Activated naive CD4-positive, alpha-beta T cell treated with anti-CD3 and anti-CD28 coated beads, Interleukin-2, amount 10 ng/mL, durations not matched to agents 7 days and 5 days (primary cell): ENCODE measurements around the gene AGPAT4.

ENCODE experiments used
- CTCF ChIA-PET: fragments of 350-600 bp; sonication (Branson Sonifier 250); formaldehyde crosslinking; loops from one replicate; lab custom pipeline; 2021; ENCODE audit warnings: antibody characterized with exemption; lab: Charles Lee
- DNase-seq: peaks from one replicate; pipeline ENCODE4 v3.0.0-alpha.2; 2020
- H3K27ac Mint-ChIP-seq: one replicate; pipeline ENCODE4 v1.8.0; 2021; ENCODE audit warnings: mild to moderate bottlenecking, moderate library complexity, mixed read lengths
- H3K27me3 Mint-ChIP-seq: one replicate; pipeline ENCODE4 v1.8.0; 2021; ENCODE audit warnings: mild to moderate bottlenecking, mixed read lengths
- H3K36me3 Mint-ChIP-seq: one replicate; pipeline ENCODE4 v1.8.0; 2021; ENCODE audit warnings: mixed read lengths
- H3K4me1 Mint-ChIP-seq: one replicate; pipeline ENCODE4 v1.8.0; 2021; ENCODE audit warnings: mixed read lengths
- H3K4me3 Mint-ChIP-seq: one replicate; pipeline ENCODE4 v1.8.0; 2021; ENCODE audit warnings: mild to moderate bottlenecking, moderate library complexity, mixed read lengths
- H3K9me3 Mint-ChIP-seq: one replicate; pipeline ENCODE4 v1.8.0; 2021; ENCODE audit warnings: mixed read lengths

Gene AGPAT4

GRCh38 chr6:161219680-161220079 is 54.2 kb downstream of the AGPAT4 start:
- Mint-ChIP-seq H3K9me3 (peaks cover 15% of the 10 kb centered on the region), H3K4me1 (peaks cover 17% of the 10 kb centered on the region), H3K36me3 (peaks cover 12% of the 10 kb centered on the region), H3K4me3 (no peak overlapping the region), H3K27ac (no peak overlapping the region), H3K27me3 (no peaks in the 10 kb centered on the region)
- CTCF ChIA-PET, result no interaction called here
- DNase-seq, result no peak

- H3K9me3 Mint-ChIP-seq, result peaks cover 19% of the 10 kb centered on the region
- DNase-seq, result no peak
- H3K27me3 Mint-ChIP-seq, result no peaks in the 10 kb centered on the region
- no peak overlapping the region for H3K27ac Mint-ChIP-seq
- CTCF ChIA-PET, result no interaction called here
- H3K4me1 Mint-ChIP-seq, result peaks cover 5% of the 10 kb centered on the region
- H3K4me3 Mint-ChIP-seq, result no peak overlapping the region
- H3K36me3 Mint-ChIP-seq, result peaks cover 9% of the 10 kb centered on the region
Measured at GRCh38 chr6:161218222-161218621, 55.6 kb downstream of the AGPAT4 start.

- peaks cover under 1% of the 10 kb centered on the region for H3K4me1 Mint-ChIP-seq
- CTCF ChIA-PET, result no interaction called here
- DNase-seq, result no peak
- H3K36me3 Mint-ChIP-seq, result peaks cover 9% of the 10 kb centered on the region
- no peaks in the 10 kb centered on the region for H3K27me3 Mint-ChIP-seq
- peaks cover 20% of the 10 kb centered on the region for H3K9me3 Mint-ChIP-seq
- H3K4me3 Mint-ChIP-seq, result no peak overlapping the region
- no peak overlapping the region for H3K27ac Mint-ChIP-seq
Measured at GRCh38 chr6:161217628-161218027, 56.2 kb downstream of the AGPAT4 start.

GRCh38 chr6:161216616-161217205 is 57.1 kb downstream of the AGPAT4 start:
- DNase-seq, result no peak
- Mint-ChIP-seq H3K27ac (no peak overlapping the region), H3K4me1 (no peaks in the 10 kb centered on the region), H3K4me3 (no peak overlapping the region), H3K9me3 (peaks cover 23% of the 10 kb centered on the region), H3K27me3 (no peaks in the 10 kb centered on the region), H3K36me3 (peaks cover 9% of the 10 kb centered on the region)
- CTCF ChIA-PET, result no interaction called here

- DNase-seq, result no peak
- Mint-ChIP-seq H3K4me3 (no peak overlapping the region), H3K27ac (no peak overlapping the region), H3K27me3 (no peaks in the 10 kb centered on the region), H3K9me3 (peaks cover 28% of the 10 kb centered on the region), H3K36me3 (peaks cover 9% of the 10 kb centered on the region), H3K4me1 (no peaks in the 10 kb centered on the region)
- CTCF ChIA-PET, result no interaction called here
Measured at GRCh38 chr6:161215876-161216615, 57.8 kb downstream of the AGPAT4 start.

GRCh38 chr6:161215193-161215592 is 58.7 kb downstream of the AGPAT4 start:
- peaks cover 10% of the 10 kb centered on the region for H3K36me3 Mint-ChIP-seq
- H3K4me1 Mint-ChIP-seq, result no peaks in the 10 kb centered on the region
- no peaks in the 10 kb centered on the region for H3K27me3 Mint-ChIP-seq
- no peak for DNase-seq
- no peak overlapping the region for H3K4me3 Mint-ChIP-seq
- CTCF ChIA-PET, result no interaction called here
- H3K9me3 Mint-ChIP-seq, result peaks cover 30% of the 10 kb centered on the region
- H3K27ac Mint-ChIP-seq, result no peak overlapping the region

- Mint-ChIP-seq H3K4me1 (no peaks in the 10 kb centered on the region), H3K9me3 (peaks cover 30% of the 10 kb centered on the region), H3K27me3 (no peaks in the 10 kb centered on the region), H3K4me3 (no peak overlapping the region), H3K36me3 (peaks cover 10% of the 10 kb centered on the region), H3K27ac (no peak overlapping the region)
- CTCF ChIA-PET, result no interaction called here
- DNase-seq, result no peak
Measured at GRCh38 chr6:161214722-161215121, 59.1 kb downstream of the AGPAT4 start.

- DNase-seq, result no peak
- CTCF ChIA-PET, result no interaction called here
- Mint-ChIP-seq H3K27ac (no peak overlapping the region), H3K4me1 (no peaks in the 10 kb centered on the region), H3K27me3 (no peaks in the 10 kb centered on the region), H3K9me3 (peaks cover 30% of the 10 kb centered on the region), H3K36me3 (peaks cover 10% of the 10 kb centered on the region), H3K4me3 (no peak overlapping the region)
Measured at GRCh38 chr6:161212902-161213301, 61.0 kb downstream of the AGPAT4 start.

- Mint-ChIP-seq H3K9me3 (peaks cover 29% of the 10 kb centered on the region), H3K4me1 (no peaks in the 10 kb centered on the region), H3K36me3 (peaks cover 6% of the 10 kb centered on the region), H3K4me3 (no peak overlapping the region), H3K27ac (no peak overlapping the region), H3K27me3 (no peaks in the 10 kb centered on the region)
- CTCF ChIA-PET, result no interaction called here
- DNase-seq, result no peak
Measured at GRCh38 chr6:161211380-161212035, 62.4 kb downstream of the AGPAT4 start.

GRCh38 chr6:161210857-161211256 is 63.0 kb downstream of the AGPAT4 start:
- H3K4me3 Mint-ChIP-seq, result no peak overlapping the region
- DNase-seq, result no peak
- no peak overlapping the region for H3K27ac Mint-ChIP-seq
- H3K4me1 Mint-ChIP-seq, result no peaks in the 10 kb centered on the region
- peaks cover 3% of the 10 kb centered on the region for H3K36me3 Mint-ChIP-seq
- peaks cover 24% of the 10 kb centered on the region for H3K9me3 Mint-ChIP-seq
- CTCF ChIA-PET, result no interaction called here
- H3K27me3 Mint-ChIP-seq, result no peaks in the 10 kb centered on the region

- CTCF ChIA-PET, result no interaction called here
- Mint-ChIP-seq H3K4me3 (no peak overlapping the region), H3K9me3 (peaks cover 8% of the 10 kb centered on the region), H3K27me3 (no peaks in the 10 kb centered on the region), H3K36me3 (peaks cover 2% of the 10 kb centered on the region), H3K27ac (no peak overlapping the region), H3K4me1 (no peaks in the 10 kb centered on the region)
- no peak for DNase-seq
Measured at GRCh38 chr6:161207200-161207599, 66.7 kb downstream of the AGPAT4 start.

- Mint-ChIP-seq H3K4me1 (no peaks in the 10 kb centered on the region), H3K4me3 (no peak overlapping the region), H3K27ac (no peak overlapping the region), H3K27me3 (no peaks in the 10 kb centered on the region), H3K36me3 (no peaks in the 10 kb centered on the region), H3K9me3 (no peaks in the 10 kb centered on the region)
- DNase-seq, result no peak
- CTCF ChIA-PET, result no interaction called here
Measured at GRCh38 chr6:161204866-161205557, 68.8 kb downstream of the AGPAT4 start.

- Mint-ChIP-seq H3K36me3 (no peaks in the 10 kb centered on the region), H3K9me3 (peaks cover 2% of the 10 kb centered on the region)
Measured at GRCh38 chr6:161200610-161201370, 73.1 kb downstream of the AGPAT4 start.

GRCh38 chr6:161199850-161200249 is 74.0 kb downstream of the AGPAT4 start:
- Mint-ChIP-seq H3K4me3 (no peak overlapping the region), H3K36me3 (no peaks in the 10 kb centered on the region), H3K27ac (no peak overlapping the region), H3K4me1 (no peaks in the 10 kb centered on the region), H3K27me3 (no peaks in the 10 kb centered on the region), H3K9me3 (peaks cover 2% of the 10 kb centered on the region)
- no peak for DNase-seq
- CTCF ChIA-PET, result no interaction called here

More at GRCh38 chr6:161200610-161201370, 73.1 kb downstream of the AGPAT4 start:
- Mint-ChIP-seq H3K4me1 (no peaks in the 10 kb centered on the region), H3K4me3 (no peak overlapping the region), H3K27ac (no peak overlapping the region), H3K27me3 (no peaks in the 10 kb centered on the region)
- CTCF ChIA-PET, result interaction anchor here (0.9 kb wide), 1 partner anchor 270 kb away, joined by 3 read pairs; no protein-coding TSS in a partner anchor
- DNase-seq, result no peak
